GM18517 (cell line): Measurements from ENCODE around the gene ZNF223.

ENCODE experiments used
- ATAC-seq: cut with Tn5 transposase; IDR thresholded peaks from one replicate; pipeline ENCODE4 v1.9.1; 2021; ENCODE audit warnings: mild to moderate bottlenecking, moderate library complexity; ENCODE audit not compliant: unreplicated experiment

Gene ZNF223

GRCh38 chr19:44071824-44072542, 20.1 kb downstream of the ZNF223 start, which contains the start of gene ZNF284:
Gene ZNF284, plus strand, starts transcription at chr19:44072159. Its CDS starts 4,231 bp downstream, at chr19:44076390.
- ATAC-seq: peak; percentile 92

DNA sequence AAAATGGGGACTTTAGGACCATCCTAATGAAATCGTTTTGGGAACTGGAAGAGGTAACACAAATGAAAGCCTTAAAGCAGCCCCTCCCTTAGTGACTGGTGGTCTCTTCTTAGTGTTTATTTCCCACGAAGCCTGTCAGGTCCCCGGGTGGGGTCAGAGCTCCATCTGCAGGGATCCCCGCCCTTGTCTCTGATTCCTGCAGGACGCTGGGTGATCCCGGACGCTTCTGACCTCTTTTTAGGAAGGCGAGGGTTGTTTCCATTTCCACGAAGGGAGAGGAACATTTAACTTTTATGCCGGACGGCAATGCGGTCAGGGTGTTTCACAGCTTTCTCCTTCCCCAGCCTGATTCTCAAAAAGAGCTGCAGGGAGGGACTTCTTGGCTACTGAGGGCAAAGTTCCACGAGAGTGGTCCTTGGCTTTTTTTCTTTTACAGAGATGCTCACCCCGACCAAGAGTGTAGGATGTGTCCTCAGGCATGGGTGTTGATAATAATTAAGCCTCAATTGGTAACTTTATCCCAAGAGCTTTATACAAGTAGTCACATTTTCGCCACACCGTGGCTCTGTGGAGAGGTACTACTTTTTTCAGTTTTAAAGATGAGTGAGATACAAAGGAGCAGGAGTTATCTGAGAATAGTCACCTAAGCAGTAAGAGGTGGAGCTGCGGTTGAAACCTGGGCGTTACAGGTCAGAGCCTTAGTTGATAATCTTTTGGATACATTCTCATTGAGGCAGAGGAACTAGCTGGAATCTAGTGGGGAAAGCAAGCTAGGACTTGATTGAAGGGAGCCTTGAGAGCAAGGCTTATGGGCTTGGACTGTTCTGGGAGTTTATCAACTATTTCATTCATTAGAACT, 20.9 kb downstream of the ZNF223 start:
- ATAC-seq: no peak

- no peak for ATAC-seq
Observed at GRCh38 chr19:44076325-44076724, 24.5 kb downstream of the ZNF223 start.

GRCh38 chr19:44092108-44092507, 40.3 kb downstream of the ZNF223 start:
- ATAC-seq: no peak

- no peak for ATAC-seq
Observed at GRCh38 chr19:44093931-44094765, 42.3 kb downstream of the ZNF223 start, which contains the start of gene ZNF224. Gene ZNF224, plus strand, starts transcription at chr19:44094361. Its CDS starts 3,513 bp downstream, at chr19:44097874.

- no peak for ATAC-seq
Observed at GRCh38 chr19:44107751-44108150, 55.9 kb downstream of the ZNF223 start.

GRCh38 chr19:44109458-44109857, 57.6 kb downstream of the ZNF223 start:
- ATAC-seq: no peak

GRCh38 chr19:44111910-44112463, 60.2 kb downstream of the ZNF223 start:
- no peak for ATAC-seq

- peak; percentile 3 for ATAC-seq
Observed at GRCh38 chr19:44112802-44113137, 60.9 kb downstream of the ZNF223 start.

- peak; percentile 87 for ATAC-seq
Observed at GRCh38 chr19:44113138-44113783, 61.4 kb downstream of the ZNF223 start, which contains the start of gene ZNF225. Gene ZNF225, plus strand, starts transcription at chr19:44113399. Its CDS starts 2,429 bp downstream, at chr19:44115828.

DNA sequence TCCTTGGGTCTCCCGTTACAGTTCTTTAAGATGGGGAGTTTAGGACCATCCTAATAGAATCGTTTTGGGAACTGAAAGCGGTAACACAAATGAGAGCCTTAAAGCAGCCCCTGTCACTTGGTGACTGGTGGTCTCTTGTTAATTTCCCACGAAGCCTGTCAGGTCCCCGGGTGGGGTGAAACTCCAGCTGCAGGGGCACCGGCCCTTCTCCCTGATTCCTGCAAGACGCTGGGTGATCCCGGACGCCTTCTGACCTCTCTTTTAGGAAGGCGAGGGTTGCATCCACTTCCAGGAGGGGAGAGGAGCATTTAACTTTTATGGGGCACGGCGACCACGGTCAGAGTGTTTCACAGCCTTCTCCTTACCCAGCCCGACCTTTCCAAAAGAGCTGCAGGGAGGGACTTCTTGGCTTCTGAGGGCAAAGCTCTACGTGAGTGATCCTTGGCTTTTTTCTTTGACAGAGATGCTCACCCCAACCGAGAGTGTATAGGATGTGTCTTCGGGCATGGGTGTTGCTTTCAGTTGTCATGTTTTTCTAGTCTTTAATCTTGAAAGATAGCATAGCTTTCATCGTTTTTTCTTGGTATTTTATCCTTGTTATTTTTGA, 62.1 kb downstream of the ZNF223 start:
- ATAC-seq: no peak
